Fibroblast of the aortic adventitia (primary cell): ENCODE data around the gene DYNC1LI2. TPM values are rescaled to one million over a fixed set of nuclear protein-coding genes. Genes with fewer than 3 reads are reported as not detected.
"Not testable (repeated sequence)": the region's sequence is repeated elsewhere in the genome, so short reads cannot be mapped to it uniquely, and the experiment has no call there.

ENCODE experiments used
- DNase-seq: peaks from one replicate; pipeline ENCODE4 v3.0.0-alpha.2; 2010; ENCODE audit warnings: low read depth
- H3K4me3 ChIP-seq: 2 replicates; pipeline ENCODE4 v1.5.1; 2011; ENCODE audit warnings: low read depth, mild to moderate bottlenecking, control low read depth, low read length, moderate library complexity
- total RNA-seq: library from RNA; depleted of rRNA; stranded (reverse); fragments of >200 nt; gene quantifications from 2 replicates; pipeline ENCODE4 v1.2.3, GENCODE V29; 2012; ENCODE audit warnings: low replicate concordance
- TF ChIP-seq, protein P1 (sequence below): IDR thresholded peaks from 2 replicates; pipeline ENCODE4 v1.5.1; 2011; ENCODE audit warnings: mild to moderate bottlenecking, low read length, control low read depth, inconsistent platforms; ENCODE audit not compliant: insufficient read depth

The DYNC1LI2 gene
- total RNA-seq, 1 donor, result 148 TPM

DNA sequence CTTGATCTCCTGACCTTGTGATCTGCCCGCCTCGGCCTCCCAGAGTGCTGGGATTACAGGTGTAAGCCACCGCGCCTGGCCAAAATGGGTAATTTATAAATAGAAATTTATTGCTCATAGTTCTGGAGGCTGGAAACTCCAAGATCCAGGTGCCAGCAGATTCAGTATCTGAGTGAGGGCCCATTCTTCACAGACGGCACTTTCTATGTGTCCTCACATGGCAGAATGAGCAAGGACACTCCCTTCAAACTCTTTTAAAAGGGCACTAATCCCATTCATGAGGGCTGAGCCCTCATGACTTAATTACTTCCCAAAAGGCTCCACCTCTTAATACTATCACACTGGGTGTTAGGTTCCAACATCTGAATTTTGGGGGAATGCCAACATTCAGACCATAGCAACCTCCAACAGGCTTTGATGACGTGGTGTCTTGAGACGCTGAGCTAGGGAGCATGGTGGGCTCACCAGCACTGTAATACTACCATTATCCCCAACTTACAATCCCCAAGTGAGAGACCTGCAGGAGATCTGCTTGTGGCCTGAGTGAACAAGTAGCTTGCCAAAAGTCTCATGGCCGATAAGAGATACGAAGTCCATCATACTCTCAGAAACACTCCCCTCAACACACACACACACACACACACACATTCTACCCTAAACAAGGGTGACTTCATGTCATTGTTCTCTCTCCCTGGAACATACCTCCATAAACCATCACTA, 63.3 kb downstream of the DYNC1LI2 start:
- TF ChIP-seq, protein P1, sequence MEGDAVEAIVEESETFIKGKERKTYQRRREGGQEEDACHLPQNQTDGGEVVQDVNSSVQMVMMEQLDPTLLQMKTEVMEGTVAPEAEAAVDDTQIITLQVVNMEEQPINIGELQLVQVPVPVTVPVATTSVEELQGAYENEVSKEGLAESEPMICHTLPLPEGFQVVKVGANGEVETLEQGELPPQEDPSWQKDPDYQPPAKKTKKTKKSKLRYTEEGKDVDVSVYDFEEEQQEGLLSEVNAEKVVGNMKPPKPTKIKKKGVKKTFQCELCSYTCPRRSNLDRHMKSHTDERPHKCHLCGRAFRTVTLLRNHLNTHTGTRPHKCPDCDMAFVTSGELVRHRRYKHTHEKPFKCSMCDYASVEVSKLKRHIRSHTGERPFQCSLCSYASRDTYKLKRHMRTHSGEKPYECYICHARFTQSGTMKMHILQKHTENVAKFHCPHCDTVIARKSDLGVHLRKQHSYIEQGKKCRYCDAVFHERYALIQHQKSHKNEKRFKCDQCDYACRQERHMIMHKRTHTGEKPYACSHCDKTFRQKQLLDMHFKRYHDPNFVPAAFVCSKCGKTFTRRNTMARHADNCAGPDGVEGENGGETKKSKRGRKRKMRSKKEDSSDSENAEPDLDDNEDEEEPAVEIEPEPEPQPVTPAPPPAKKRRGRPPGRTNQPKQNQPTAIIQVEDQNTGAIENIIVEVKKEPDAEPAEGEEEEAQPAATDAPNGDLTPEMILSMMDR, result no peak
- H3K4me3 ChIP-seq, result no peak overlapping the region
- no peak for DNase-seq

DNA sequence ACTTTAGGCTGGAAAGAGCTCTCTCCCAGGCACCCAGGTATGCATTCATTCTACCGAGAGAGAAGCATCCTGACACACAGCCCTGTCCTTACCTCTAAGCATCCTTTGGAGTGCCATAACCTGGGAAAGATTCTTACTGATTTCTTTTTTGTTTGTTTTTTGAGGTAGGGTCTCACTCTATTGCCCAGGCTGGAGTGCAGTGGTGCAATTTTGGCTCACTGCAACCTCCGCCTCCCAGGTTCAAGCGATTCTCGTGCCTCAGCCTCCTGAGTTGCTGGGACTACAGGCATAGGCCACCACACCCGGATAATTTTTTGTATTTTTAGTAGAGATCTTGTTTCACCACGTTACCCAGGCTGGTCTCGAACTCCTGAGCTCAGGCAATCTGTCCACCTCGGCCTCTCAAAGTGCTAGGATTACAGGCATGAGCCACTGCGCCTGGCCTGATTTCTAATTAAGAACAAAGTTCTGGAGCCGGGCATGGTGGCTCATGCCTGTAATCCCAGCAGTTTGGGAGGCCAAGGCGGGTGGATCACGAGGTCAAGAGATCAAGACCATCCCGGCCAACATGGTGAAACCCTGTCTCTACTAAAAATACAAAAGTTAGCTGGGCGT, 65.8 kb downstream of the DYNC1LI2 start:
- H3K4me3 ChIP-seq, DNase-seq: not testable (repeated sequence)

DNA sequence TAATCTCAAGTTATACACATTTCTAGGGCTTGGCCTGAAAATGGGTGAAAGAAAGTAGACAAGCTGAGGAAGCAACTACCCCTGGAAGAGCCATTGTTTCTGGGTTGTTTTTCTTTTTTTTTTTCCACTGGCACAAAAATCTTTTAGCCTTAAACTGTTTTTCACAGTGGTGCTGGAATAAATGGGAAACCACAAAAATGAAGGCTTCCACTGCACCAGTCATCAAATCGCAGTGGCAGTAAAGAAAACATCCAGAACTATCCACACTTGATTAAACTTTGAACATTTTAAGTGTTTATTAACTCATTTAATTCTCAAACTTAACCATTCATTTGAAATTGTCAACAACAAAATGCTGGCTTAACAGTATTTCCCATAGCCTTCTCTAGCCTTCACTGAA, 69.1 kb downstream of the DYNC1LI2 start:
- H3K4me3 ChIP-seq, result no peak overlapping the region
- no peak for DNase-seq
- TF ChIP-seq, protein P1, result no peak

DNA sequence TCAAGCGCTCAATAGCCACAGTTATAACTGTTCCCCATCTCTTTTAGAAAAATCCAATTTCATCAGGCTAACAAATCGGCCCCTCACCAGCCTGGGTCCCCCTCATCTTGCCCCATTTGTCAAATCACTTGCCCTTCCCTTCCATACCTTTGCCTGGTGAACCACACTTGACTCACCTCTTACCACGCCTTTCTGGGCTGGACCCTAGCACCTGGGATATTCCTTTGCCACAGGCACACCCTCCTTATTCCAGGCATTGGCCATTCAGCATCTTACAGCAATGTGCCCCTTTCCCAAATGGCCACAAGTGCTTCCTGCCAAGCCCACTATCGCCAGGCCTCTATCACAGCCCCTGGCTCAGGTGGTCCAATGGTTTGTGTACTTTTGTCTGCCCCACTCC, 69.7 kb downstream of the DYNC1LI2 start:
- no peak for DNase-seq
- TF ChIP-seq, protein P1, result no peak
- H3K4me3 ChIP-seq, result no peak overlapping the region

DNA sequence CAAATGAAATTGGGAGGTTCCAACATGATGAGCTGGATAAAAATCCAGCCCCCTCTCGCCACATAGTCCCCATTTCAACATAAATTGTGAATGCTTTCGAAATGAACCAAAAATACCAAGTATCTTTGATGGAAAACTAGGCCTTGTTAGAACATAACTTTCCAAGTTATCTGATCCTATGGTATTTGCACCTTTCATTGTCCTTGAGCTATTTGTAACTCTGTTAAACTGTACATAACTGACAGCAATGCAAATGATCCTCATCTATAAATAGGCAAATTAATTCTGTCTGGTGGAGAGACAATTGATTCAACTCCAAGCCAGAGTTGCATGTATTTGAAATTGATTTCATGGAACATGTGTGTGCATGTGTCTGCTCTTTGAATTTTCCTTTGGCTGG, 73.1 kb downstream of the DYNC1LI2 start:
- H3K4me3 ChIP-seq, result no peak overlapping the region
- DNase-seq, result no peak
- TF ChIP-seq, protein P1, result no peak

DNA sequence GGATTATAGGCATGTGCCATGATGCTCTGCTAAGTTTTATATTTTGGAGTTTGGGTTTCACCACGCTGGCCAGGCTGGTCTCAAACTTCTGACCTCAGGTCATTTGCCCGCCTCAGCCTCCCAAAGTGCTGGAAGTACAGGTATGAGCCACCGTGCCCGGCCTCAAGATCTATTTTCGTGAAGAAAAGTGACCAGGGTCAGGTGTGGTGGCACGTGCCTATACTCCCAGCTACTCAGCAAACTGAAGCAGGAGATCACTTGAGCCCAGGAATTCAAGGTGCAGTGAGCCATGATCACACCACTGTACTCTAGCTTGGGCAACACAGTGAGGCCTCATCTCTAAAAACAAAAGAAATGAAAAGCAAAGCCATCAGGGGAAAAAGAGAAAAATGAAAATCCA, 73.6 kb downstream of the DYNC1LI2 start:
- no peak overlapping the region for H3K4me3 ChIP-seq
- no peak for DNase-seq
- TF ChIP-seq, protein P1, result no peak

DNA sequence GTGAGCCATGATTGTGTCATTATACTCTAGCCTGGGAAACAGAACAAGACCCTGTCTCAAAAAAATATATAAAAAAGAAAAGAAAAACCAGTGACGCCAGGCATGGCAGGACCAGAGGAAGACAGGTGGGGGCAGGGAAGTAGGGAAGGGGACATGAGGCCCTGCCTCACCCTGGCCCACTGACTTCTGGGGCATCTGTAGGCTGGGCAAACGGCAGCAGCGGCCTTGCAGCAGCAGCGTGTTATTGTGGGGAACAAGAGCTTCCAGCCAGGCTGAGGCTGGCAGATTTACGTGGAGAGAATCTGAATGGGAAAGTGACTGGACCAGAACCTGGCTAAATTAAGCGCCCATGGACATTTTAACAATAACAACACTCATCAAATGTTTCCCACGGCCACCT, 74.2 kb downstream of the DYNC1LI2 start:
- no peak for DNase-seq
- TF ChIP-seq, protein P1, result no peak
- no peak overlapping the region for H3K4me3 ChIP-seq
